H7 (cell line): Measurements from ENCODE around the gene LHFPL5. TPM values are rescaled to one million over a fixed set of nuclear protein-coding genes. Genes with fewer than 3 reads are reported as not detected.

ENCODE experiments used
- DNase-seq: peaks from one replicate; pipeline ENCODE4 v3.0.0; 2012
- H3K27me3 ChIP-seq: 2 replicates; pipeline ENCODE4 v1.6.0; 2011; ENCODE audit warnings: mild to moderate bottlenecking, low read length; ENCODE audit not compliant: control insufficient read depth, insufficient read depth
- H3K36me3 ChIP-seq: replicated peaks from 2 replicates; pipeline ENCODE4 v1.5.1; 2011; ENCODE audit warnings: low read length; ENCODE audit not compliant: control insufficient read depth, insufficient read depth
- H3K4me3 ChIP-seq: 2 replicates; pipeline ENCODE4 v1.5.1; 2011; ENCODE audit warnings: low read depth, mild to moderate bottlenecking, control low read depth, low read length, moderate library complexity; ENCODE audit not compliant: insufficient read depth
- total RNA-seq: library from RNA; depleted of rRNA; stranded (reverse); fragments of >200 nt; shearing (Covaris generic); gene quantifications from 2 replicates; pipeline ENCODE4 v1.2.3, GENCODE V29; 2014

Gene LHFPL5
- total RNA-seq, 1 experiment from 2014 or later, result not detected

- Histone ChIP-seq H3K36me3 (no peaks in the 10 kb centered on the region), H3K27me3 (no peaks in the 10 kb centered on the region; the same call in 1 of the 2 replicates), H3K4me3 (no peak overlapping the region)
- no peak for DNase-seq
These were observed 3.5 kb downstream of the LHFPL5 start for GRCh38 chr6:35808688-35809087.

- H3K27me3 ChIP-seq, result no peaks in the 10 kb centered on the region; the same call in 1 of the 2 replicates
- no peak for DNase-seq
- no peaks in the 10 kb centered on the region for H3K36me3 ChIP-seq
- no peak overlapping the region for H3K4me3 ChIP-seq
These were observed 4.7 kb downstream of the LHFPL5 start for GRCh38 chr6:35809809-35810208.

GRCh38 chr6:35810971-35811698 is 6.0 kb downstream of the LHFPL5 start:
- no peak for DNase-seq
- no peaks in the 10 kb centered on the region for H3K27me3 ChIP-seq
- H3K36me3 ChIP-seq, result no peaks in the 10 kb centered on the region
- H3K4me3 ChIP-seq, result no peak overlapping the region

- no peak for DNase-seq
- no peak overlapping the region for H3K4me3 ChIP-seq
- H3K27me3 ChIP-seq, result no peaks in the 10 kb centered on the region
- no peaks in the 10 kb centered on the region for H3K36me3 ChIP-seq
These were observed 6.5 kb downstream of the LHFPL5 start for GRCh38 chr6:35811699-35811995.

GRCh38 chr6:35817515-35817914 is 12.4 kb downstream of the LHFPL5 start:
- no peaks in the 10 kb centered on the region for H3K27me3 ChIP-seq
- H3K4me3 ChIP-seq, result no peak overlapping the region
- no peaks in the 10 kb centered on the region for H3K36me3 ChIP-seq
- no peak for DNase-seq

GRCh38 chr6:35823601-35824000 is 18.4 kb downstream of the LHFPL5 start:
- Histone ChIP-seq H3K27me3 (no peaks in the 10 kb centered on the region), H3K36me3 (no peaks in the 10 kb centered on the region), H3K4me3 (no peak overlapping the region)
- DNase-seq, result no peak

- no peak for DNase-seq
- no peak overlapping the region for H3K4me3 ChIP-seq
- no peaks in the 10 kb centered on the region for H3K27me3 ChIP-seq
- H3K36me3 ChIP-seq, result no peaks in the 10 kb centered on the region
These were observed 19.5 kb downstream of the LHFPL5 start for GRCh38 chr6:35824552-35825192.

GRCh38 chr6:35829306-35829705 is 24.2 kb downstream of the LHFPL5 start:
- no peaks in the 10 kb centered on the region for H3K27me3 ChIP-seq
- no peak for DNase-seq
- H3K4me3 ChIP-seq, result no peak overlapping the region
- no peaks in the 10 kb centered on the region for H3K36me3 ChIP-seq

- no peaks in the 10 kb centered on the region for H3K27me3 ChIP-seq
- H3K36me3 ChIP-seq, result peaks cover 6% of the 10 kb centered on the region
- DNase-seq, result no peak
- no peak overlapping the region for H3K4me3 ChIP-seq
These were observed 26.3 kb downstream of the LHFPL5 start for GRCh38 chr6:35831257-35832007.

- peaks cover 12% of the 10 kb centered on the region for H3K36me3 ChIP-seq
- no peak overlapping the region for H3K4me3 ChIP-seq
- DNase-seq, result no peak
- no peaks in the 10 kb centered on the region for H3K27me3 ChIP-seq
These were observed 28.4 kb downstream of the LHFPL5 start for GRCh38 chr6:35833536-35833935.

GRCh38 chr6:35839019-35839418 is 33.9 kb downstream of the LHFPL5 start:
- no peak for DNase-seq
- H3K27me3 ChIP-seq, result no peaks in the 10 kb centered on the region
- H3K4me3 ChIP-seq, result no peak overlapping the region
- peaks cover 15% of the 10 kb centered on the region for H3K36me3 ChIP-seq

- no peak for DNase-seq
- Histone ChIP-seq H3K27me3 (no peaks in the 10 kb centered on the region), H3K4me3 (no peak overlapping the region), H3K36me3 (peaks cover 10% of the 10 kb centered on the region)
These were observed 37.2 kb downstream of the LHFPL5 start for GRCh38 chr6:35842381-35842780.

GRCh38 chr6:35844290-35844689 is 39.1 kb downstream of the LHFPL5 start:
- no peaks in the 10 kb centered on the region for H3K27me3 ChIP-seq
- H3K4me3 ChIP-seq, result no peak overlapping the region
- DNase-seq, result no peak
- peaks cover 7% of the 10 kb centered on the region for H3K36me3 ChIP-seq

GRCh38 chr6:35850208-35850607 is 45.1 kb downstream of the LHFPL5 start:
- Histone ChIP-seq H3K36me3 (peaks cover 16% of the 10 kb centered on the region), H3K27me3 (no peaks in the 10 kb centered on the region), H3K4me3 (no peak overlapping the region)
- DNase-seq, result no peak

- H3K4me3 ChIP-seq, result no peak overlapping the region
These were observed 47.8 kb downstream of the LHFPL5 start for GRCh38 chr6:35852994-35853393.

More at GRCh38 chr6:35852994-35853393, 47.8 kb downstream of the LHFPL5 start:
- no peaks in the 10 kb centered on the region for H3K27me3 ChIP-seq
- DNase-seq, result no peak
- peaks cover 26% of the 10 kb centered on the region for H3K36me3 ChIP-seq
